ENCODE data around the gene TXNRD1. TPM values are rescaled to one million over a fixed set of nuclear protein-coding genes. Genes with fewer than 3 reads are reported as not detected.

The TXNRD1 gene
- total RNA-seq, 1 donor from 2014 or later = 176 TPM

GRCh38 chr12:104201238-104202001, 14.2 kb upstream of the TXNRD1 start:
- no peaks in the 10 kb centered on the region for H3K36me3 ChIP-seq (ENCODE audit: insufficient read depth, low read length)
- H3K27ac Mint-ChIP-seq (ENCODE audit: unreplicated experiment) = no peak overlapping the region
- H3K4me1 Mint-ChIP-seq (ENCODE audit: low read depth, unreplicated experiment) = no peaks in the 10 kb centered on the region
- TF ChIP-seq EZH2 (IDR thresholded peaks at IDR 0.05; ENCODE audit: insufficient read depth, low read length) = no peak
- TF ChIP-seq CTCF (IDR thresholded peaks at IDR 0.05; ENCODE audit: insufficient read depth, low read depth, low read length) = peak; percentile 93
- H3K9me3 ChIP-seq (ENCODE audit: insufficient read depth, low read depth, low read length) = peaks cover 5% of the 10 kb centered on the region
- no peaks in the 10 kb centered on the region for H3K79me2 ChIP-seq (ENCODE audit: insufficient read depth, low read length)
- DNase-seq (ENCODE audit: low read depth) (no peak), FAIRE-seq (peak; percentile 50)
- peak overlapping the region; percentile 57 for H2AFZ ChIP-seq (ENCODE audit: low read depth, low read length)
- H3K9me3 Mint-ChIP-seq (ENCODE audit: unreplicated experiment) = peaks cover 8% of the 10 kb centered on the region
- H3K4me3 ChIP-seq (ENCODE audit: insufficient read depth, low read depth, low read length) = no peak overlapping the region
- H3K4me1 ChIP-seq (ENCODE audit: insufficient read depth, low read length) = no peaks in the 10 kb centered on the region
- H3K36me3 Mint-ChIP-seq (ENCODE audit: low read depth, unreplicated experiment) = no peaks in the 10 kb centered on the region
- no peak overlapping the region for H3K9ac ChIP-seq (ENCODE audit: low read length)
- no peak overlapping the region for H3K4me3 Mint-ChIP-seq (ENCODE audit: unreplicated experiment)
- no peak overlapping the region for H3K27ac ChIP-seq (ENCODE audit: low read depth, low read length)
- peak overlapping the region; percentile 10 for H3K4me2 ChIP-seq (ENCODE audit: low read length)
- H4K20me1 ChIP-seq (ENCODE audit: insufficient read depth, low read length) = no peaks in the 10 kb centered on the region
- no peaks in the 10 kb centered on the region for H3K27me3 Mint-ChIP-seq (ENCODE audit: low read depth, unreplicated experiment)
- no peaks in the 10 kb centered on the region for H3K27me3 ChIP-seq (ENCODE audit: insufficient read depth, low read length)

GRCh38 chr12:104204690-104205480, 10.7 kb upstream of the TXNRD1 start:
- no peak overlapping the region for H2AFZ ChIP-seq (ENCODE audit: low read depth, low read length)
- no peak for FAIRE-seq
- no peak overlapping the region for H3K27ac Mint-ChIP-seq (ENCODE audit: unreplicated experiment)

More at GRCh38 chr12:104204690-104205480, 10.7 kb upstream of the TXNRD1 start:
- no peak for DNase-seq (ENCODE audit: low read depth)
- no peaks in the 10 kb centered on the region for H3K36me3 Mint-ChIP-seq (ENCODE audit: low read depth, unreplicated experiment)
- no peak for TF ChIP-seq CTCF (IDR thresholded peaks at IDR 0.05; ENCODE audit: insufficient read depth, low read depth, low read length)
- TF ChIP-seq EZH2 (IDR thresholded peaks at IDR 0.05; ENCODE audit: insufficient read depth, low read length) = no peak
- no peaks in the 10 kb centered on the region for H3K36me3 ChIP-seq (ENCODE audit: insufficient read depth, low read length)
- H3K9me3 ChIP-seq (ENCODE audit: insufficient read depth, low read depth, low read length) = peaks cover 4% of the 10 kb centered on the region
- no peak overlapping the region for H3K9ac ChIP-seq (ENCODE audit: low read length)
- no peaks in the 10 kb centered on the region for H4K20me1 ChIP-seq (ENCODE audit: insufficient read depth, low read length)
- peaks cover 8% of the 10 kb centered on the region for H3K9me3 Mint-ChIP-seq (ENCODE audit: unreplicated experiment)
- H3K27me3 Mint-ChIP-seq (ENCODE audit: low read depth, unreplicated experiment) = no peaks in the 10 kb centered on the region
- H3K27ac ChIP-seq (ENCODE audit: low read depth, low read length) = no peak overlapping the region
- no peaks in the 10 kb centered on the region for H3K27me3 ChIP-seq (ENCODE audit: insufficient read depth, low read length)
- H3K4me3 Mint-ChIP-seq (ENCODE audit: unreplicated experiment) = no peak overlapping the region
- H3K79me2 ChIP-seq (ENCODE audit: insufficient read depth, low read length) = no peaks in the 10 kb centered on the region
- no peaks in the 10 kb centered on the region for H3K4me1 Mint-ChIP-seq (ENCODE audit: low read depth, unreplicated experiment)
- no peak overlapping the region for H3K4me2 ChIP-seq (ENCODE audit: low read length)
- H3K4me1 ChIP-seq (ENCODE audit: insufficient read depth, low read length) = no peaks in the 10 kb centered on the region
- H3K4me3 ChIP-seq (ENCODE audit: insufficient read depth, low read depth, low read length) = no peak overlapping the region

Measured in astrocyte (in vitro differentiated cells and primary cell).